ENCODE data around the gene CD276.

CD276 gene

DNA sequence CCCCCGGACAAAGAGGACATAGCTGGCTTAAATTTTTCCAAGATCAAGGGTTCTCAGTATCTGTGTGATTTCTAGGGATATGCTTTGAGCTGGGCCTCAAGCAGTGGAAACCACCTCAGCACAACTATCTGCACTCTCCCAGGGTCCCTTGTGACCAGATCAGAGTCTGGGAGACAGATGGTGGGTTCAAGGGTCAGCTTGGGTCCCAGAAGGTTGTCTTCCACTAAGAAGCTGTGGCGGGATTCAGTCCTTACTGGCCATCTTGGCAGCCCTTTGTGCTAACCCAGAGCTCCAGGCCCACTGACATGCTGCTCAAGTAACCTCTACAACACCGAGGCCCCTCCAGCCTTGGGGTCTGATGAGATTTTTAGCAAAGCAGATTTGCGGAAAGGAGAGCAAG lies 66.3 kb downstream of the CD276 start:
- DNase-seq, result no peak

DNA sequence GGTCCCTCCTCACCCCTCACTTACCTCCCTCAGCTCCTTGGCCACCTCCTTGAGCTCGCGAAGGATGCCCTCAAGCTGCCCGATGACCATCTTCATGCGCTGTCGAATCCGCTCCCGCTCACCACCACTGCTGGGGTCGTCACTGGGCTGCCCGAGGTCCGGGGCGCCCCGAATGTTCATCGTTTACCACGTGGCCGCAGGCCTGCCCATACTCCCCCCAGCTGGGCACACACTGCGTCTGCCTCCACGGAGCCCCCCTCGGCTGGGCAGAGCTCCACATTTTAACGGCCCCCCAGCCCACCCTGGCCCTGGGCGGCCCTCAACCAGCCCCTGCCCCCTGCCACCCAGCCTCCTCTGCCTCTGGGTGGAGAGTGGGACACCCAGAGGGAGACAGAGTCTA lies 66.8 kb downstream of the CD276 start:
- DNase-seq, result no peak

DNA sequence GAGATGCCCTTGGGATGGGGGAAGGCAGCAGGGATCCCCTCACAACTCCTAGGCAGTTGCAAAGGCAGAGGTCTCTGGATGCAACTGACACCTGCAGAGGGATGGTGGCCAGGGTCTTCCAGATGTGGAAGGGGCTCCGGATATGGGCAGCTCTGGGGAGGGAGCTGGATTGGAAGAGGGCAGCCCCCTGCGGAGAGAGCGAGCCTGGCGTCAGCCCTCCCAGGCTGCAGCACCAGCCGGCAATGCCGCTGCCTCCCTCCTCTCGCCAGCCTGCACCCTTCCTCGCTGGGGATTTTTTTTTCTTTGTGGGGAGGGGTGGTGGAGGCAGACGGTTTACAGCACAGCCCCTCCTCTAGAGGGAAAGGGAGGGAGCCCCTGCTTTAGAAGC lies 67.3 kb downstream of the CD276 start:
- DNase-seq, result no peak

DNA sequence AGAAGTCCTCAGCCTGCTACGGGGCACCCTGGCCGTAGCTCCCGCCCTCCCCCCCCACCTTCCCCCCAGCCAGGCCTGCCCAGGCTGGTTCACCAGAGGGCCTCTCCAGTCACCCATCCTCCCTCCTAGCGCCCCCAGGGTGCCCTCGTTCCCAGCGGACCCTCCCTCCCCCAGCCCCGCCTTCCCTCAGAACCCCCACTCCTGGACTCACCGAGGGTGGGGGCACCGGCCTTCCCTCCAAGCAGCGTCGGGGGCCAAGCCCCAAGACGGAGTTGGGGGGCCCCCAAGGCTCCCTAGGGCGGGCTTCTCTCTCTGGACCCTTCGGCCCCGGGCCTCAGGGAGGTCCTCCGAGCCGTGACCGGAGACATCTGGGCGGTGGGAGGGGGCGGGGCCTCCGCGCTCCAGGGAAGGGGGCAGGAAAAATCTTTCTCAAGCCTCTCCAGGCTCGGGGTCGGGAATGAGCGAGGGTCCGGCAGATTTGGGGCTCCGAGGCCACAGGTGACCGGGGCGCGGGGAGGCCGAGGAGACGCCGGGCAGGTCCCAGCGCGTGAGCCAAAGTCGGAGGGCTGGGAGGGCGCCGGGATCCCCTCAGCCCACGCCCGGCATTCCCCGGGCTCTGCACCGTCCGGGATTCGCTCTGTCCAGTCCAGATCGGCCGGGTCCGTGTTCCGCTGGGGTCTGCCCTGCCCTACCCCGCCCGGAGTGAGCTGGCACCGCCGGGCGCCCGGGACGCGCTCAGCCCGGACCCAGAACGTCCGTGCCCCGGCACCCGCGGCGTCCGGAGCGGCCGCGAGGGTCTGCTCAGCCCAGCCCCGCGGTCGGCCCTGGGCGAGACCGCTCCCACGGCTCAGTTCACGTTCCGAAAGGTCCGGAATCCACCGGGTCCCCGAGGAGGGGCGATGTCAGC lies 68.0 kb downstream of the CD276 start:
- DNase-seq, result no peak

DNA sequence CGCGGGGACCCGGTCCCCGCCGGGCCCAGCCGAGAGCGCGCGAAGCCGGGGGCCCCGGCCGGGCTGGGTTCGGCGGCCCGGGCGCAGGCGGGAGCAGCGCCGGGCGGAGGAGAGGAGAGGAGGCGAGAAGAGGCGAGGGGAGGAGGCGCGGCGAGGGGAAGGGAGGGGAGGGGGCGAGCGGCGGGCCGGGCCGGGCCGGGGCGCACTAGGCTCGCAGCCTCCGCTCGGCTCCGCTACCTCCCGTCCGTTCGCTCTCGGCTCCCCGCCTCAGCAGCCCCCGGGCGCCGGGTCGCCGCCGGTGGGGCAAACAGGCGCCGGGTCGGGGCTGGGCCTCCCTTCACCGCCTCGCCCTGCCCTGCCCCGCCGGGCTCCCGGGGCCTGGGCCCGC lies 68.6 kb downstream of the CD276 start:
- no peak for DNase-seq

DNA sequence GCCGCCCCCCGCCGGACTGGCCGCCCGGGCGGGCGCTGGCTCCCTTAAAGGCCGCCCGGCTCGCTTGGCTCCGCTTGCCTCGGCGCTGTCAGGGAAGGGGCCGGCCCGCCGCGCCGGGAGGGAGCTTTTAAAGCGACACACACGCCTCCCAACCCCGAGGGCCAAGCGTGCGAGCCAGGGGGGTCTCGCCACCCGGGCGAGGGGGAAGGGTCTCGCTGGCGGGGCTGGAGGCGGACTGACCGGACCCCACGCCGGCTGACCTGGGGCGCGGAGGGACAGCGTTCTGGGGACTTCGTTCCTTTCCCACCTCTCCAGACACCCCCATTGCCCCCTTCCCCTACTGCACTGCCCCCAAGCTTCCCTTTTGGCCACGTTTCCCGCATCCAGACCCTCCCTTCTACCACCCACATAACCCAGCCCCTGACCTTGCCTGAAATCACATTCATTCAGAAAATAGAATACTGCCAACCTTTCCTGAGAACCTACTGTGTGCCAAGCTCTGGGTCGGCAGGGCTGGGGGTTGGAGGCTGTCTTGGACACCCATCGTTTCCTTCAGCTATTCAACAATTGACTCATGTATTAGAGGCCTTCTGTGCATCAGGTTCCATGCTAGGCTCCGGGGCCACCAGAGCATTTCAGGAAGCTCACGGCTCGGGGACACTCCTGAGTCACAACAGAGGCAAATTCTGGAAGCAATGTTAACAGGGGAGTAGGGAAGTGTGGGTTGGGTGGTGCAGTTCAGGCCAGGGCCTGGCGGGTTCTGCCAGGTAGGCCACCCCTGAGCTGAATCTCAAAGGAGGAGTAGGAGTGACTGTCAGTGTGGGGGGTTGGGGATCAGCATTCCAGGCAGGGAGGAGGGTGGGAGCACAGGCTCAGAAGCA lies 69.3 kb downstream of the CD276 start, which contains the start of gene INSYN1:
Gene INSYN1 (minus strand): TSS at position 102 of the 881 bp plus-strand sequence. CDS start 2,221 bp downstream, outside the sequence.
- DNase-seq, result no peak

DNA sequence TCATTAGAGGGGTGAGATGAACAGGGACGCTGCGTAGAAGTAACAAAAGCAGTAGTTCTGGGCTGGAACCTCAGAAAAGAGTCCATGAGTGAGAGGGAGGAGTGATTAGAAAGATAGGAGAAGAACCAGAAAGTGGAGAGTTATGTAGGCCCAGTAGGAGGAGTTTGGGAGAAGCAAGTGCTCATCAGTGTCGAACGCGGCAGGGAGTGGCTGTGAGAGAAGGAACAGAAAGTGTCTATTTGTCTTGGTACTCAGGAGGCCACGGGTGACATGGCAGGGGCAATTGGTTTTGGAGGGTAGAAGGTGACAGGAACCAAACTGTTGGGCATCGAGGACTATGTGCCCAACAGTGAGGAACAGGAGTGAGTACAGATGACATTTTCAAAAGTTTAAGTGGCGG lies 70.3 kb downstream of the CD276 start:
- no peak for DNase-seq

DNA sequence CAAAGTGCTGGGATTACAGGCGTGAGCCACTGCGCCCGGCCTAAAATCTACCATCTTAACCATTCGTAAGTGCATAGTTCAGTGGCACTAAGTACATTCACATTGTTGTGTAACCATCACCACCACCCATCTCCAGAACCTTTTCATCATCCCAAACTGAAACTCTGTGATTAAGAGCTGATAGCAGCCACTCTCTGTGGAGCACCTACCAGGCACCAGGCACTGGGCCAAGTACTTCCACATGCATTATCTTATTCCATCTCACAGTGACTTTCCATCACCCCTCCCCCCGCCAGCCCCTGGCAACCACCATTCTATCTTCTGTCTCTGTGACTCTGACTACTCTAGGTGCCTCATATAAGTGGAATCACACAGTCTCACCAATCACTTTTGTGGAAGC lies 71.3 kb downstream of the CD276 start:
- DNase-seq, result no peak

DNA sequence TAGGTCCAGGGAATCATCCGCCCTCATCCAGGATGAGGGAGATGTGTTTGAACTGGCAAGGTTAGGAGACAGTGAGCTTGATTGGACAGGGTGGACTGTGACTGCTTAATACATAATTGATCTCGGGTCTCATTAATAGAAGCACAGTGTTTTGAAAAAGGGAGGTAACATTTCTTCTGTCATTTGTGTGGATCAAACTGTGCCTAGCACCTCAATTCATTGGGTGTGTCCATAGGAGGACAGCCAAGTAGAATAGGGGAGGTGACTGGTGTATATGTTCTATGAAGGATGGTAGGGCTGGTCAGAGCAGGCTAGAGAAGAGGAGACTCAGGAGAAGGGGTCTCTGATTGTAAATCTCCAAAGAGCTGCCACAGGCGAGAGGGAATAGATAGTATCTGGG lies 71.8 kb downstream of the CD276 start:
- DNase-seq, result no peak

DNA sequence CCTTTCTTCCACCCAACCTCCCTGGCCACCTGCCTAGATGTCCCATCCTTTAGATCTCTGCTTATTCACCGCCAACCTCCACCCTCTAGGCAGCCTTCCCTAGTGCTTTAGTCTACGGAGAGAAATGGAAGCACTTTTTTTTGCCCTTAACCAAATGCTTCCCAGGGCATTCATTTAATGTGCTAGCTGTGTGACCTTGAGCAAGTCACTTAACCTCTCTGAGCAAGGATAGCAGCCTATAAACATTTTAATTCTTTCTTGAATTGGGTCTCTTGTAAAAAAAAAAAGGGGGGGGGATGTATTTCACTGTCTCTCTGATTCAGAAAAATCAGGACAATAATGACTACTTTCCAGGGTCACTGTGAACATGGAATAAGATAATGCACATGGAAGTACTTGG lies 72.2 kb downstream of the CD276 start:
- DNase-seq, result no peak

DNA sequence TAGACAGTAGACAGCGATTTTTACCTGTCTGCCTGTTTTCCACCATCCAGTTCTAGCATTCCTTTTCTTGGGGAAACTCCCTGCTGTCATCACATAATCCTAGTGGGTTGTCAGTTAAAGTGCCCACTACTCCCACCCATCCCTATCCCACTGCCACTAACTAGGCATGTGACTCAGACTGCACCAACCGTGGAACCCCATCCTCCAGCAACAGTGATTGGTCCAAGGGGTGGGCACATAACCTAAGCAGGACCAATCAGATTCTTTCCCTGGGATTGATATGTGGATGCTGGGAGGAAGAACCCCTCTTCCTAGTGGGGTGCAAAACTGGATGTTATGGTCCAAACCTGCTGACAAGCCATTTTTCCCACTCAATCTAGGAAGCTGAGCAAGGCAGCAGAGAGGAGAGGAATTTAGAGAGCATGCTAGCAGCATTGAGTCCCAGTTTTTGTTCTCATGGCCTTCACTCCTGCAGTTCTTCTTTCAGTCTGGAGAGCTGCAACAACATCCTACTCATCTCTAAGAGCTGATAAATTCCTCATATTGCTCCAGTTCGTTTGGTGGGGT lies 72.8 kb downstream of the CD276 start:
- DNase-seq, result no peak

DNA sequence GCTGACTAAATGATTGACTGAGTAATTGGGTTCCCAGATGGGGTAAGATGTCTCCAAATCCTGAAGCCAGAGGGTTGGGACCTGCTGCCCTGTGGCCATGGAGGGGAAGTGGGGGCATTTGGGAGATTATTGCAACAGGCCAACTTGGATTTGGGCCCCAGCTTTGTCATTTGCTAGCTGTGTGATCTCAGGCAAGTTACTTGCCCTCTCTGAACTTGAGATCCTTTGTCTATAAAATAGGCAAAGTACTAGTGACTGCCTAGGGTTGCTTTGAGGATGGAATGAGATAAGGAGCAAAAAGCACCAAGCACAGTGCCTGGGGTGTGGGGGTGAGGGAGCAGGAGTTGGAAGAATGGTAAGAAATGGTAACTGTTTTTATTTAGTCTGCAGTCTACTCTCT lies 73.4 kb downstream of the CD276 start:
- DNase-seq, result no peak

DNA sequence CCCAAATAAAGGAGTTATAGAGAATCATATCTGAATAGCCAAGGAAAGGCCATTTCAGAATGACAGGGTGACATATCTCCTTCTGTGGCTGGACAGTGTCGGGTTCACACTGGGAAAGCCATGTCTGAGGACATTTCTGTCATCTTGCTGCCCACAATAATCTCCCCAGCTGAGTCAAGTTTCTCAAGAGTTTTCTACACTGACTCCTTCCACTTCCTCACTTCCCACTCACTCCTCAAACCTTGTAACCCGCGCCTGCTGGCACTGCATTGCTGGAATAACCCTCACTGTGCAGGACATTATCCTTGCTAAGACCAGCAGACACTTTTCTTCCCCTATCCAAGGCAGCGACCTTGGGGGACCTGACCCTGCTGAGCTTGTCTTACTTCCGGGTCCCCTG lies 74.3 kb downstream of the CD276 start:
- no peak for DNase-seq

DNA sequence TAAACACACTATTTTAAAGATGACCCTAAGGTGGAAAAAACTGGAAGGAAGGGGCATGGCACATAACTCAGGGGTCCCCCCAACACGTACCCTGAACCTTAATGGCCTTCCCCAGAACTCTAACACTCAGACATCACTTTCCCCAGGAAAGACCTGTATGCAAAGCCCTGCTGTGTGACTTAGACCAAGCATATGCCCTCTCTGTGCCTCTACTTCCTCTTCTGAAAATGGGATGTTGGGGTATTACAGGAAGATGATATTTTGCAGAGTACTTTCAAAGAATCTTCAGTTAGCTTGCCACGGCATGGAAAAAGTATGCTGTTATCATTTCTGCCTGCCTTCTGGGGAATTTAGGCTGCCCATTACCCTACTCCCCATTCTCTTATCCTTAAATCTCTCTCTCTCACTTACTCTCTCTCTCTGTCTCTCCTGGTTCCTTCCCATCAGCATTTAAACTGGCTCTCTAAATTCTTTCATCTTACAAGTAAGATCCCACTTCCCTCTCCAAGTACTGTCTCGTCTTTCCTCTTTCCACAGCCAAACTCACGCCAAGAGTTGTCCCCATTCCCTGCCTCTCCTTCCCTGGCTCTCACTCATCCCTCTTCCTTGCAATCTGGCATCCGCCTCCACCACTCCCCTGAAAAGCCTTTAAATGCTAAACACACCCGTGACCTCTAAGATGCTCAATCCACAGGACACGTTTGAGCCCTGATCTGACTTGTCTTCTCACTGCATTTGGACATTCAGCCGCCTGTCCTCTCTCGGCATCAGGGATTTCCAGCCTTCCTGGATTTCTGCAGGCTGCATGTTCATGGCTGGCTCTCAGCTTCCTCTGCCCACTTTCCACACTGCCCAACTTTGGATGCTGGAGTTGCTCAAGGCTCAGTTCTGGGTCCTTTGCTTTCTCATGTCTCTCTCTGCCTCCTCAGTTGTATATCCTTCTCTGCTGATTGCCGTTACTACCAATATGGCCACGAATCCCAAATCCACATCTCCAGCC lies 76.4 kb downstream of the CD276 start:
- DNase-seq, result no peak

DNA sequence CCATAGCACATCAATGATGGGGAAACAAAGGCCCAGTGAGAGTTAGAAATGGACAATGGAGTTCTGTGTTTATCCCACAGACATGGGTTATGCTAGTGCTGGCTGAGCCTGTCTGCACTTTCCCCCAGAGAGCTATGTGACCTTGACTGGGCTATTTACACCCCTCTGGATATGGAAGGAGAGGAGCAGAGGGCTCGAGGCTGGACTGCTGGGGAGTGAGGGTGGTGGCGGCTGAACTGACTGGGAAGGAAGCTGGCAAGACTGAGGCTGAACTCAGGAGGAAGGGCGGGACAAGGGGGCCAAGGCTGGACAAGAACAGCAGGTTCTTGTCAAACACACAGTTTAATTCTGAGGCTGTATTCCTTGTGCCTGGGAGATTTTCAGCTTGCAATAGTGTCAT lies 79.7 kb downstream of the CD276 start:
- no peak for DNase-seq

Measured in NCI-H1048 (cell line).